IPS-11a (cell line): Measurements from ENCODE around the gene NDFIP2.

ENCODE experiments used
- H3K4me3 ChIP-seq: one replicate; pipeline ENCODE4 v1.5.1; 2013; ENCODE audit warnings: low read depth, low read length, control low read depth

The NDFIP2 gene

DNA sequence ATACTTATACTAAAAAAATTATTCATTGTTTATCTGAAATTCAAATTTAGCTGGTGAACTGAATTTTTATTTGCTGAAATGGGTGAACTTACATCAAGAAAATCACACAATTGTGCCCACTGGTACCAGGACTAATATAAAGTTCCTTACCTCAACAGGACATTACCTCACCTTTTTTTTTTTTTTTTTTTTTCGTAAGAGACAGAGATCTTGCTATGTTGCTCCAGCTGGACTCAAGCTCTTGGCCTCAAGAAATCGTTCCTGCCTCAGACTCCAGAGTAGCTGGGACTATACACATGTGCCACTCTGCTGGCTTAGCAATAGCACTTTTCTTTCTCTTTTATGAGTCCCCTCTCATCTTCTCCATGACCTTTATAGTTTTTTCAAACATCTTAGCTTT is 22.5 kb upstream of the NDFIP2 start:
- H3K4me3 ChIP-seq, result no peak overlapping the region

DNA sequence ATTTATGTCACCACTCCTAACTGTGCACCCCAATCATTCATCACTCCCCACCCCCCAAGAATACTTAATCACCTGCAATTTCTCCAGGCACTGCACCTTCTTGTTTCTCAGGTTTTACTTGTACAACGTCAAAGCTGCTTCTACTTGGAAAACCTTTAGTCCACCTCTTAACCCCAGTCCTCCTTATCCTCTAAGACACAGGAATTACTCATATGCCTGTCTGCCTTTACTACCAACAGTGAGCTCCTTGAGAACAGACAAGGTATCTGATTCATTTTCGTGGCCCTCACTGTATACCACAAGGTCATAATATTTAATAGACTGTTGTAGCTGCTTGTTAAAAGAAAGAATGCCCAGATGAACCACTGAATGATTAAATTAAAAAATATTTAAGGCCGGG is 21.0 kb upstream of the NDFIP2 start:
- no peak overlapping the region for H3K4me3 ChIP-seq

DNA sequence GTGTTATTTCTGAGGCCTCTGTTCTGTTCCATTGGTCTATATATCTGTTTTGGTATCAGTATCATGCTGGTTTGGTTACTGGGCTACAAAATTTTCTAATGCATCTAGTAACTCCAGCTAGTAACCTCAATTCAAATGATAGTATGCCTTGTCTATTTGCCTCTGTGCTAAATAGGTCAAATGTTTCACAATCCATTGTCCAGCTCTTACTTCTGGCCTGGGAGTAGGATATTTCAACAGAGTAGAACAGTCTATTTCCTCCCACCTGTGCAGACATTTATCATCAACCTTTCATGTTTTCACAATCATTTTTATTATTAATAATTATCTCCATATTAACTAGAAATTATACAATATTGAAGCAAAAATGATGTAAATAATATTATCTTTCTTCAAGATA is 18.1 kb upstream of the NDFIP2 start:
- no peak overlapping the region for H3K4me3 ChIP-seq

DNA sequence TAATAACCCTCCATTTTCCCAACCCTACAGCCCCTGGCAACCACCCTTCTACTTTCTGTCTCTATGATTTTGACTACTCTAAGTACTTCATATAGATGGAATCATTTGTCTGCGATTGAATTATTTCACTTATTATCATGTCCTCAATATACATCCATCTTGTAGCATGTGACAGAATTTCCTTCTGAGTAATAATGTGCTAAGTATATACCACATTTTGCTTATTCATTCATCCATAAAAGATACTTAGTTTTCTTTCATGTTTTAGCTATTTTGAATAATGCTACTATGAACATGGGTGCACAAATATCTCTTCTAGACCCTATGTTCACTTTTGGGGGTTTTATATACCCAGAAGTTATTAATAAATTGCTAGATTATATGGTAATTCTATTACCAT is 17.4 kb upstream of the NDFIP2 start:
- H3K4me3 ChIP-seq, result no peak overlapping the region

DNA sequence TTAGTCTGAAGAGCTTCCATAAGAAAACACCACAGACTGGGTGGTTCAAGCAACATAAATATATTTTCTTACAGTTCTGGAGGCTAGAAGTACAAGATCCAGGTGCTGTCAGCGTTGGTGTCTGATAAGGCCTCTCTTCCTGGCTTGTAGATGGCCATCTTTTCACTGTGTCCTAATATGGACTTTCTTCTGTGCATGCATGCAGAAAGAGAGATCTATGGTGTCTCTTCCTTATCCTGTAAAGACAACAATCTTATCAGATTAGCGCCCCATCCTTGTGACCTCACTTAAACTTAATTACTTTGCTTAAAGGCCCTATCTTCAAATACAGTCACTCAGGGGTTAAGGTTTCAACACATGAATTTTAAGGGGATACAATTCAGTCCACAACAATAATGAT is 14.1 kb upstream of the NDFIP2 start:
- H3K4me3 ChIP-seq, result no peak overlapping the region

DNA sequence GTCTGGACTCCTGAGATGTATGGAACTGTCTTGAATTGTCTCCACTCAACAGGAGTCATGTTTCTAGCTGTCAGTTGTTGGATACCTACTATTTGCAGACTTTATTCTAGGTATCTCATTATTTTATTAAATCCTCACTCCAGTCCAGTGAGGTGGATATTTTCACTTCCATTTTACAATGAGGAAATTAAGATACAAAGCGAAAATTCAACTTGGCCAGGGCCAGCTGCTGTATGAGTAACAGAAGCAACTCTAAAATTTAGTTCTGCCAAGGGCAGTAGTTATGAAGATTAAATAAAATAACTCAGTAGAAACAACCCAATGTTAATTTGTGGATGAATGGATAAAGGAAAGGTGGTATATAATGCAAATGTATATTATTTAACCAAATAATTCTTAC is 12.6 kb upstream of the NDFIP2 start:
- H3K4me3 ChIP-seq, result no peak overlapping the region

DNA sequence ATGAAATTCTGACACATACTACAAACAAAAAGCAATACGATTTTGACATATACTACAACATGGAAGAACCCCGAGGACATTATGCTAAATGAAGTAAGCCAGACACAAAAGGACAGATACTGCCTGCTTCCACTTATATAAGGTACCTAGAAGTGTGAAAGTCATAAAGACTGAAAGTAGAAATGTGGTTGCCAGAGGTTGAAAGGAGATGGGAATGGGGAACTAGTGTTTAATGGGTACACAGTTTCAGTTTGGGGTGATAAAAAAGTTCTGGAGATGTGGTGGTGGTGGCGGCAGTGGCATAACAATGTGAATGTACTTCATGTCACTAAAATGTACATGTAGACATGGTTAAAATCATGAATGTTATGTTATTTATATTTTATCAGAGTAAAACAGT is 12.1 kb upstream of the NDFIP2 start:
- no peak overlapping the region for H3K4me3 ChIP-seq

DNA sequence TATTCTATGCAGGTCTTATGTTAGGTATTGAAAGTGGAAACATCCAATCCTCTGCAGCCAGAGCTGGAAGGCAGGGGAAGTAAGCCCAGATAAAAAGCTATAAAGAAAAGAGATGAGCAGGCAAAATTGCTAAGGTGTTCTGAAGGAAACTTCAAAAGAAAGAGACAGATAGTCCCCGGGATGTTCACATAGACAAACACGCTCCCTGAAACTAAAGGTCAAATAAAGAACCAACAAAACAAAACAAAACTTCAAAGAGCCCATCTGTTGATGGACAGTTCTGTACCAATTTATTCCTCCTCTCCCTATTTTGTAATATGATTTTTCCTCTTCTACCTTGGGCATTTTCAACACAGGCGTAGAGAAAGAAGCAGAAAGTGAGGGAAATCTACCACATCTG is 11.3 kb upstream of the NDFIP2 start:
- H3K4me3 ChIP-seq, result no peak overlapping the region

DNA sequence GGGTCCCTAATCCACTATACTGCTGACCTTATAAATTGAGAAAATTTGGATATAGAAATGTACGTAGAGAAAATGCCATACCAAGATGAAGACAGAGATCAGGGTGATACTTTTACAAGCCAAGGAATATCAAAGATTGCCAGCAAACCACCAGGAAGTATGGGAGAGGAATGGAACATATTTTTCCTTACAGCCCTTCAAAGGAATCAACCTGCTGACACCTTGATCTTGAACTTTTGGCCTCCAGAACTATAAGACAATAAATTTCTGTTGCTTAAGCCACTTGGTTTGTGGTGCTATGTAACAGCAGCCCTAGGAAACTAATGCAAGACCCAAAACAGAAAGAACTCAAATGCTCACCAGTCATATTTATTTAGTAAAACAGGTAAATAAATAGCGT is 10.3 kb upstream of the NDFIP2 start:
- no peak overlapping the region for H3K4me3 ChIP-seq

DNA sequence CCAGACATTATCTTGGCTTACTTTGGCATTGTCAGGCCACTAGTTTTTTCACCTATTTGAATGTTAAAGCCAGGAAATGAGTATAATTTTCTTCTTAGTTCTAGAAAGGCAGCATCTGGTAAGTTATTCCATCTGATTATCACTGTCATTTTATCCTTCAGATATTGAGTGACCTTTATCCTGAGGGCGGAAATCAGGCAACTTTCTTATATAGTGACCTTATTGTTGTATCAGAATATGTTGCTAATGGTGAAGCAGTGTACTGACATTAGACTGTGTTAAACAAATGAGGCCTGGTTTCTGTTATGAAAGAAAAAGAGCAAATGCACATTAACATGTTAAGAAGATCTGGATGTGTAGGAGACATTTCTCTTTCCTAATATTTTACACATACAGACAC is 5.4 kb upstream of the NDFIP2 start:
- no peak overlapping the region for H3K4me3 ChIP-seq

DNA sequence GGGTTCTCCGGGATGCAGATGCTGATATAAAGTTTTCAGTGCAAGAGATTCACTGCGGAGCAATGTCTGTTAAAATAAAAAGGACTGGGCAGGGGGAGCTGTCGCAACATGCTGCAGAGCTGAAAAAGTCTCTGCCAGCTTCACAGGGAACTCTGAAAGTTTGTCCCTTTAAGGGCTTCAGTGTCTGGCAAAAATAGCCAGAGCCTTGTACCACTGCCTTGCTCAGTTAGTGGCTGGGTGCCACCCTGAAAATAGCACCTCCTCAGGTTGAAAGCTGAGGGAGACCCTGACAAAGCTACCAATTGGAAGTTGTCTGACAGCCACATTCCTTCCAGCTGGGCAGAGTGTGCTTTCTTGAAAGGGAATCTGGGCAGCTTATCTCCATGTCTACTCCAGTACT is 3.0 kb upstream of the NDFIP2 start:
- H3K4me3 ChIP-seq, result no peak overlapping the region

DNA sequence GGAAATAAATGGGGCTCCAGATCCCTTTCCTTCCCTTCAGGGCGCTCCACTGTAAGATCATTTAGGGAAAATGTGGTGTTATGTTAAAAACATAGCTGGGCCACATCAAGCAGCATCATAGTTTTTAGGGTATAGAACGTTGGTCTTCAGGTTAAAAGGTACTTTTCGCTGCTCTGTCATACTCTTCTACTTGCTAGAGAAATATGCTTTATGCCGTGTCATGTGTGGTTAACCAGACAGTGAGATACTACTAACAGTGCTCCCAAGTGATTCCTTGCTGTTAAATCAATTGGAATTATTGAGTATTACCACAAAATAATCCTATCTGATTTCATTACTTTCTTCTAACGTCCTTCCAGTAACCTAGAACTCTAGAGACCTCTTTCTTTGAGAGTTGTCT is 1.1 kb upstream of the NDFIP2 start:
- H3K4me3 ChIP-seq, result no peak overlapping the region

DNA sequence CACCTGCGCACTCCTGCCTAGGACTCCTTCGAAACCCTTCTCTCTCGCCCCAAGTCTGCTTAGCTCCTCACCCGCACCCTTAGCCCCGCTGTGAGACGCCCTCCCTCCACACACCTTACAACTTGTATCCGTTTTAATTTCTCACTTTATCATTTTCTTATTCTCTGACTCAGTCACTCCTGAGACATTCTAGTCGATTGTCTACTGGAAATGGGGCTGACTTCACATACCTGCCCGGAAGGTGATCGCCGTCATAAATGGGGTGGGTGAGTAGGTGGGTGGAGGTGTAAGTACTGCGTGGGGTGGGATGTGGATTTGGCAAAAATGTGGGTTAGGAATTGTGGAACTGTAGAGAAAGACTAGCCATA is 714 bp downstream of the NDFIP2 start:
- peak overlapping the region; percentile 90 for H3K4me3 ChIP-seq

DNA sequence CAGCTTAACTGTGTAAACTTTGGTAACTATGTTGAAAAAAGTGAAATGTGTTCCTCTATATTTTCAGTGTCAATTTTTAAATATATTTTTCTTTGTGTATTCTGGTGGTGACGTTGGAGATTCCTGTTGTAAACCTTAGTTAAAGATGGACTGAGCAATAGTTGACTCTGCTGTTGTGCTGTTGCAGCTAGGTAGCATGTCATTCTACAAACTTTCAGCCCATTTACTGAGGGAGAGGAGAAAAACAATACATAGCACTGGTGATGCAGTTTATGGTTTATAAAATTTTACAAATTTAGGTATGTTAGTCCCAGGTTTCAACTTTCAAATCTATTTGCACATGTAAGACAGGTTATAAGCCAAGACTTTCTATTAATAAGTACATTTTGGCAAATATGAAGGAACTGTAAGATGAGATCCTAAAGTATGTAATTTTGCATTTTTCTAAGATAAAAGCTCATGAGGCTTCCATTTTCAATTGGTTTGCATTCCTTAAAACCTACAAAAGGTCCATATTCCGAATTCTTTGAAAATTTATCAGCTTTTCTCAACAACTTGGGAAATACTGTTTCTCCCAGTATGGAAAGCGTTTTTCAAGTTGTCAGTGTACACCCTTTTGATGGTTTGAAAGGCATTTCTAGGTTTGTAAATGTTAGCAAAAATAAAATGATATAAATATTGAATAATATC is 1.5 kb downstream of the NDFIP2 start:
- H3K4me3 ChIP-seq, result peak overlapping the region; percentile 90

DNA sequence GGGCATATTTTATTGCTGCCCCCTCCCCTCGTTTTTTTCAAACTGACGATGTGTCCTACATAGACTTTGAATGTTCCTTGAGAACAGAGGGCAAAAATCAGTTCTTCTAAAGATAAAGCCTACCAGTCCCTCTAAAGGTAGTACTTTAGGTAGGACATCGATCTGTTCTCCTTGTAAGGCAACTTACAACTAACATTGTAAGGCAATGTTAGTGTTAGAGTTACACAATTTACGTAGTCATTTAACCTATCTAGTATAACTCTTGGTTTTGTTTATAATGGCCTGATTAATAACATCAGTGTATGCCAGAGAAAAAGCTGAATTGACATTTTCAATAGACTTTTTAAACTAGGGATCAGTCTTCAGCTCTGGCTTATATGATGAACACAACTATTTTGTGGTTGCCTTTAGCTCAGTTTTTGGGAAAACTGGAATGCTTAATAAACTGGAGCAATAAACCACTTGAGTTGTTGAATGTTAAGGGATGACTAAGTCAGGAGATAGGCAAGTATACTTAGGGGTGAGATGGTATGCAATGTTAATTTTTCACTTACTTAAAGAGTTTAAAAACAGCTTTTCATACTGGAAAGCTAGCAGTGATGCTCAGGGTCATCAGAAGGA is 2.2 kb downstream of the NDFIP2 start:
- H3K4me3 ChIP-seq, result no peak overlapping the region

DNA sequence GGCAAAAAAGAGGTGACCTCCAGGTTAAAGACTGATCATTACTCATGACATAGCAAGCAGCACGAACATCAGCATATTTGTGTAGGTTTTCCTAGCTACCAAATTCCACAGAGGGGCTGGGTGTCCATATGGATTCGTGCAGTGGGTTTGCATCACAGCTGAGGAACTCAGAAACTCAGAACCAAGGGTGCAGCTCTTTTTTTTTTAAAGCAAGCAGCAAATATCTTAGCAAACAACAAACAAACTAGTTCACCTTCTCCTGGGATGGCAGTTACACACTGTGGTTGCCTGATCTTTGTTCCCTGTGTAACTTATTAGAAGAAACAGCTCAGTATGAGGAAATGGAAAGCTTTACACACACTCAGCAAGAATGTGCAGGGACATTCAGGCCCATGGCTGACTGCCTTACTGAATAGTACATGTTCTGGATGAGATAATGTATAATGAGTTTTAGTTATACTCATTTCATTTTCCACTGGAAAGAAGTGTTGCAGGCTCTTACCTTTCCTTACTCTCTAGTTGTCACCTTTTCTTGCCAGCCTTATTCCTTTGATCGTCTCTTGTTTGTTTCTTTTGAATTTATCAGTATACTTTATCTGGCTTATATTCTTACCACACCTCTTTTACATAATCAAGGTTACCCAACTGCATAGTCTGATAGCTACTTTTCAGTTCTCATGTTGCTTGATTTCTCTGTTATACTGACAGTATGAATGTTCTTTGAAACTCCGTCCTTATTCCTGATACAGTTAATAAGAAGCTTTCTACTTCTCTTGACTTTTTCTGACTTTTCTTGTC is 4.3 kb downstream of the NDFIP2 start:
- no peak overlapping the region for H3K4me3 ChIP-seq

DNA sequence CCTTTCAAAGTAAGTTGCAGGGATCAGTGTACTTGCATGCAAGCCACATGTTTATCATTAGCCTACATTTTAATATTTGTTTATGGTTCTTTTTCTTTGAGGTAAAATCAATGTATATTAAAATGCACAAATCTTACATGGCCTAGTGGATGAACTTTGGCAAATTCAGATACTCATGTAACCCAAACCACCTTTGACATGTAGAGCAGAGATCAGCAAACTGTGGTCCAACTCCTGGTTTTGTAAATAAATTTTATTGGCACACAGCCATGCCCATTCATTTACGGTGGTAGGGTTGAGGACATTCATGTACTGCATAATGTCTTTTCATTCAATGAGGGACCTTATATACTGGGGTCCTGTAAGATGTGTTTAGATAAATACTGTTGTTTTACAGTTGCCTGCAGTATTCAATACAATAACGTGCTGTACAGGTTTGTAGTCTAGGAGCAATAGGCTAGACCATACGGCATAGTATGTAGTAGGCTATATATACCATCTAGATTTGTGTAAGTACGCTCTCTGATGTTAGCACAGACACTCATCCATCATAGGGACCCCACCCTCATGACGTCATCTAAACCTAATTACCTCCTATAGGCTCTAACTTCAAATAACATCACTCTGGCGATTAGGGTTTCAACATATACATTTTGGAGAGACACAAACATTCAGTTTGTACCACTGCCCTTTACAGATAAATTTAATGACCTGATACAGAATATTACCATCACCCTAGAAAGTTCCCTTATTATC is 5.7 kb downstream of the NDFIP2 start:
- no peak overlapping the region for H3K4me3 ChIP-seq

DNA sequence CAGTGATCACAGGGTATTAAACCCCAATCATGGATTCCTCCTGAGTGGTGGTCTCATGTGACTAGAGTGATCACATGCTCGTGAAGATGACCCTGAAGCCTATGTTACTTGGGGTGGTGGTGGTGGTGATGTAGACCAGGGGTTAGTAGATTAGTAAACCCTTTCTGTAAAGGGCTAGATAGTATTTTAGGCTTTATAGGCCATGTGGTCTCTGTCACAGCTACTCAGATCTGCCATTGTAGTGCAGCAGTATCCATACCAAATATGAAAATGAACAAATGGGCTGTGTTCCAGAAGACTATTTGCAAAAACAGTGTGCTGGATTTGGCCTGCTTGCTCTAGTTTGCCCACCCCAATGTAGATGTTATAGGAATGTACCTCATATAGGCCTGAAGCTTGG is 9.4 kb downstream of the NDFIP2 start:
- no peak overlapping the region for H3K4me3 ChIP-seq

DNA sequence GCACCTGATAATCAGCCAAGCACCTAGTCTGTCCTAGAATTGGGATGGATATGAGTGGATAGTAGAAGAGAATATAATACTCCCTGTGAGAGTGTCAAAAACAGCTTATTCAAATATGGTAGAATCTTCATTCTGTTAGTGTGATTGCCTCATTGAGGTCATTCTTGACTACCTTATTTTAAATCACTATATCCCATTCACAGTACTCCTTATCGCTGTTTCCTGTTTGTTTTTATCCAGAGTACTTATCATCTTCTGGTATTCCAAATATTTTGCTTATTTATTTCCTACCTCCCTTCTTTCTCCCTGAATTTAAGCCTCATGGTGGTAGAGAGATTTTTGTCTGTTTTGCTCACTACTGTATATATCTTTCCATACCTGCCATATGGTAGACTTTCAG is 9.9 kb downstream of the NDFIP2 start:
- H3K4me3 ChIP-seq, result no peak overlapping the region

DNA sequence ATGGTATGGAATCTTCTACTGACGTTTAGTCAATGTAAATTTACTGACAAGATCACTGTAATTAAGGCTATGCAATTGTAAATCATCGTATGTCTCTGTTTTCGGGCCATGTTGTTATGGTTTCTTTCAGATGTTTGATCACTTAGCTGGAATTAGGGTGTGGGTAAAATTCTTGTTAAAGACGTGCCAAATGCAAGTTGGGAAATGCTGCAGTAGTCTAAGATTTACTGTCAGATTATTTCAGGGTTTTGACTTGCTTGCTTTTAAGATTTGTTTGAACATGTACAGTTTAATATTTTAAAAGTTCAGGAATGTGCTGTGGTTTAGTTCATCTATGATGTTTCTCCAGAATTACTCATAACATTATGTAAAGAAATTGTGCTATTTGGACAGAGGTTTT is 10.8 kb downstream of the NDFIP2 start:
- no peak overlapping the region for H3K4me3 ChIP-seq

DNA sequence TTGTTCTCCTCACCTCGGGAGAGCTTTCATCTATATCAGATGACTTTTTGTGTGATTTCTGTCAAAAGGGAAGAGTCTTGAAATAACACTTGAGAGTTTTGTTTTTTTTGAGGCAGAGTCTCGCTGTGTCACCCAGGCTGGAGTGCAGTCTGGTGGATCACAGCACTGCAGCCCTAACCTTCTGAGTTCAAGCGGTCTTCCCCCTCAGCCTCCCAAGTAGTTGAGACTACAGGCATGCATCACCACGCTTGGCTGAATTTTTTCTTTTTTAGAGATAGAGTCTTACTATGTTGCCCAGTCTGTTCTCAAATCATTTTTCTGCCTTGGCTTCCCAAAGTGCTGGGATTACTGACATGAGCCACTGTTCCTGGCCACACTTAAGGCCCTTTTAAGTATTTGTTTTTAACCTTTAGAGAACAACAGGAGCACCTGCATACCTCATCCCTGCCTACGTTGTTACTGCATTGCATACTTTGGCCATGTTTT is 11.4 kb downstream of the NDFIP2 start:
- no peak overlapping the region for H3K4me3 ChIP-seq
